GM21515 (cell line): Measurements from ENCODE around the gene C4orf17.
A peak's percentile ranks its signal among the peaks of the same experiment; 100 is the strongest.
"Not testable (repeated sequence)": the region's sequence is repeated elsewhere in the genome, so short reads cannot be mapped to it uniquely, and the experiment has no call there.

Source experiments
- ATAC-seq: cut with Tn5 transposase; IDR thresholded peaks from one replicate; pipeline ENCODE4 v1.9.1; 2021; ENCODE audit not compliant: unreplicated experiment

C4orf17 gene

DNA sequence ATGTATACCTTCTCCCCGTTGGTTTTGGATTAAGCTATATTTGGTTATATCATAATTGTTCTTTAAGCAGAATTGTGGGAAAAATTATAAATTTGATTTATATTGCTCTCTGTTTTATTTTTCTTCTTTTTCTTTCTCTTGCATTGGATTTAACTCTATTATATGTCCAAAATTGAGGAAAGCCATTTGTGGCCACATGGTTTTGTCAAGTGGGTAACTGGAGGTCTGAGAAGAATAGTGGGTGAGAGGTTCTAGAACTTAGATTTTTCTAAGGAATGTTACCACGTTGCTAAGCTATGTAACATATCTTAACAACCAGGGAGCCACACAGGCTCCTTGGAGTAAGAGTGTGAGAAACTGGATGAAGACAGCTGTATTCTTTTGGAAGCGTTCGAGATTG, at the start of gene C4orf17:
C4orf17 (plus strand) TSS at position 301 of the 400 bp plus-strand sequence. CDS start 2,061 bp downstream, outside the sequence.
- ATAC-seq = no peak

DNA sequence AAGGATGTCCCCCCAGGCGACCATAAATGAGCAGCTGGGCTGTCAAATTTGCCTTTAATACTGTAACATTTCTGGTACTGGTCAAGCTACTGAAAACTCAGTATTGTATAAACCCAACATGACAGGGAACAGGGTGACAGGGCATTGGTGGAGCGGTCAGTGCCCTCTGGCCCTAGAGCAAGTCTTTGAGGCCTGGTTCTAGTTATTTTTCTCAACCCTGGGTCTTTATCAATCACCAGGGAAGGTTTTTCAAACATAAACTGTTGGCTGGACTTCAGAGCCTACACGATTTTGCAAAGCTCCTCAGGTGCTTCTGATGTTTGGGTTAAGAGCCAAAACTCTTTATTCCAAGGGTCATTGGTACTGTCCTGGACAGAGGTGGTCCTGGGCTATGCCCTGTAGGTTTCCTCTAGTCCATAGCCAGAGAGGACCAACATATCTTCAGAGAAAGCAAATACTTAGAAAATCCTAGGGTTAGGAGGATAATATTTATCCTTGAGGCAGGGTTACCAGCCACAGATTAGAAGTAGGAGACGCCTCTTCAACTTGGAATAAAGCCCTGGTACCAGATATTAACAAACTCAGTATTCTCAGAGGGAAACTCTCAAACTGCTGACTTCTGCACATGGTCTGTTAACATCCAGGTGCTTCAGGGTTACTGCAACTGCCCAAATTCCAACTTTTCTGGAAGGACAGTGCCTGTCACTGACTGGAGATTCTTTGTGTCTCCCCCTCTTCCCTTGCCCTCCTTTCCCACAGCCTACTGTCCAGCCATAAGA, 49.0 kb upstream of the C4orf17 start:
- ATAC-seq = no peak

DNA sequence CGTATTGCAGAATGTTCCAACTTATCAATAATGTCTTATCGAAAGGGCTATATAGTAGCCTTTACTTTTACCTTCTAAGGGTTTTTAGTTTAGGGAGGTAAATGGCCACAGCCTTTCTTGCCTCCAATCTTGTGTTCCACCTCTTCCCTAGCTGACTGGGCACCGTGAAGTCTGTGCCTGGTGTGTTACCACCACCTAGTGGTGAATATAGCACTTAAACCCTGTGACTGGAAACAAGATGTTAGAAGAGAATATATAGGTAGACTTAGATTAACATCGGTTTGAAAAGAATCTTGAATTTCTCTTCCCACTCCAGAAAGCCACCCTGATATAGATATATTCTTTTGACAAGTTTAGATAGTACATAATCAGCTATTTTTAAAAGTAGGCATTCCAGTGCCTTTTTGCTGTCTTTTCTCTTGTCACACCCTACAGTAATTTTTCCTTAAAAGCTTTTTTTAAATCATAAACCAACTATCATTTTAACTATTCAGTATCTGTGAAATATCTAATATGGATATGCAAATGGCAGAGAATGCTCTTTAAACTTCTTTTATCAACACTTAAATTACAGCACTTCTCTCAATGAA, 47.9 kb upstream of the C4orf17 start:
- peak; percentile 99 for ATAC-seq

DNA sequence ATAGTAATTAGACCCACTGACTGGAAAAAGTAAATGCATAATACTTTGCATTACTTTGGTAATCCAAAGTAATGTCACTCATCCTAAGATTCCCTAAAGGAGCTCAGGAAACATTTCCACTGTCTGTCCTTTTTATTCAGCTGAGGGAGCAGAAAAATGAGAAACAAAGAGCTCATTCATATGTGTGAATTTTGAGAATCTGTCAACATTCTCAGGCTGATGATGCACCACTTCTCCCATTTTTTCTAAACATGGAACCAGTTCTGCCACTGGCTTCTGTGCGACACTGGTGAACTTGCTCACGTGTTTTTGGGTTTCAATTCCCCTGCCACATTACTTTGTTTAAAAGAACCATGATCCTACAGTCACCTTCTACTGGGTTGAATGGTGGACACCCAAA, 47.3 kb upstream of the C4orf17 start:
- ATAC-seq = no peak

DNA sequence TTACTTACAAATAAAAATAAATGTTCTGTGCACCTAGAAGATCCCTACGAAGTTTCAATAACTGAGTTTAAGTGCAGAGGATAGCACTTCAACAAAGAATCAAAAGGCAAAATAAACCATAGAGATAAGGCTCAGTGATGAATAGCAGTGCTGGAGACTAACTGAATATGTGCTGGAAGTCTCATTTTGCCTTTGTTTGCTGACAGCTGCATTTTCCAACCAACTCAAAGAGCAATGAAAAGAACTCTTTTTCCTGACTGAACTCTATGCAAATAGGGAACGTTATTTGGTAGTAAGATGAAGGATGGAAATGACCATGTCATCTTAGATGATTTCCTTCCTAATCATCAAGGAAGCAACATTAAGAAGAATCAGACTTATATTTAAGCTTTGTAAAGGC, 42.9 kb upstream of the C4orf17 start:
- no peak for ATAC-seq

DNA sequence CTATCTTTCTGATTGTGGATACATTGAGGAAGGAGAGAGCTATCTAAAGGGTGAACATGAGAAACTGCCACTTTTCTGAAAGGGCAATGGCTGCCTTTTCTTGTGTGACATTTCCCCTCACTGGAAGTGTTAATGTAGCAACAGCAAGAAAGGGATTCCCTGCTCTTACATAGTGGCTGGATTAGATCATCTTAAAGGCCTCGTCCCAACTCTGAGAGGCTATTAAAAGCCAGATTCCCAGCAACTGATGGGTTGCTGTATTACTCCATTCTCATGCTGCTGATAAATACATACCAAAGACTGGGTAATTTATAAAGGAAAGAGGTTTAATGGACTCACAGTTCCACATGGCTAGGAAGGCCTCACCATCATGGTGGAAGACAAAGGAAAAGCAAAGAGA, 41.9 kb upstream of the C4orf17 start:
- no peak for ATAC-seq

DNA sequence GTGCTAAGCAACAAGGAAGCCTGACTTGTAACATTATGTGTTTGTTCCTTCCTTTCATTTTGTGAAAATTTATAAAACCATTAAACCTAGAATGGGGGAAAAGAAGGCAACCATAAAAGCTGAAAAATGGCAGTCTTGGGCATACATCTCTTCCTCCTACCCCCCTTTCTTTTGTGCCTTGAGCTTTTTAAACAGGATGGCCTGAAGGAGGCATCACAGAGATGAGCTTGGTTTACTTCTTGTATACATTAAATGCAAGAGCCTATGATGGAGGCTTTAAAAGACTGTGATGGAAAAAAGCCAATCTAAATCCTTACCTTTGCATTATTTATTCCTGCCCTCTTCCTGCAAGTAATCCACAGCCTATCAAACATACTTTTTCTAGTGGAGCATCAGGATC, 39.5 kb upstream of the C4orf17 start:
- no peak for ATAC-seq

DNA sequence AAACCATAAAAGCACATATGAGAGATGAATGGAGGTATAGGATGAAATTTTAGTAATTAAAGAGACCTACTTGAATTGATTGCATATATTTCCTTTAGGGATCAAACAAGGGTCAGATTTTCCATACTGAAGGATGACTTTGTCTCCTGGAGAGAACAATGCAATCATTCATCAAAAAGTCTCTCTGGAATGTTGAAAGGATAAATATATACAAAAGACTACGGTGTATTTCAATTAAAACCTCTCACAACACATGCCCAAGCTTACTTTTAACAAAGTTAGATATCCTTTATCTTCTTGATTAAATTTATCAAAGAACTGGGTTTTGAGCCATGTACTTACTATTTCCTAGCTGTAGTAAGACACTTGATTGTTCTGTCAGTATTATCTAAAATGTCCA, 38.9 kb upstream of the C4orf17 start:
- ATAC-seq = no peak

DNA sequence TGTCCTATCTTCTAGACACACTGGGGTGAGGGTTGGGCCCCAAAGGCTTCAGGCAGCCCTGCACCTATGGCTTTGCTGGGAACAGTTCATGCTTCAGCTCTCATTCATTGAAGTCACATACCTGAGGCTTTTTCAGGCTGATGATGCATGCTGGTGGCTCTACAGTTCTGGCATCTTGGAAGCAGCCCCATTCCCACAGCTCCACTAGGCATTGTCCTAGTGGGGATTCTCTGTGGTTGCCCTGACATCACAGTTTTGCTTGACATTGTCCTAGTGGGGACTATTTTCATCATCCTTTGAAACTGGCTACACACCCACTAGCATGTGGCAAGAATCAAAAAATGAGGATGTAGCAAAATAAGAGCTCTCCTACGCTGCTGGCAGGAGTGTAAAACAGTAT, 37.7 kb upstream of the C4orf17 start:
- no peak for ATAC-seq

DNA sequence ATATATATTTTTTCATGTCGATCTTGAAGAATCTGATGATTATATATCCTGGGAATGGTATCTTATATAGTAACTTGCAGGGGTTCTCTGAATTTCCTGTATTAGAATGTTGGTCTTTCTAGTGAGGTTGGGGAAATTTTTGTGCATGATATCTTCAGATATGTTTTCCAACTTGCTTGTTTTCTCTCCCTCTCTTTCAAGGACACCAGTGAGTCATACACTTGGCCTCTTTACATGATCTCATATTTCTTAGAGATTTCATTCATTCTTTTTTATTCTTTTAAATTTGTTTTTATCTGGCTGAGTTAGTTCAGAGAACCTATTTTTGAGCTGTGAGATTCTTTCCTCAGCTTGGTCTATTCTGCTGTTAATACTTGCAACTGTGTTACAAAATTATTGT, 27.2 kb upstream of the C4orf17 start:
- no peak for ATAC-seq

DNA sequence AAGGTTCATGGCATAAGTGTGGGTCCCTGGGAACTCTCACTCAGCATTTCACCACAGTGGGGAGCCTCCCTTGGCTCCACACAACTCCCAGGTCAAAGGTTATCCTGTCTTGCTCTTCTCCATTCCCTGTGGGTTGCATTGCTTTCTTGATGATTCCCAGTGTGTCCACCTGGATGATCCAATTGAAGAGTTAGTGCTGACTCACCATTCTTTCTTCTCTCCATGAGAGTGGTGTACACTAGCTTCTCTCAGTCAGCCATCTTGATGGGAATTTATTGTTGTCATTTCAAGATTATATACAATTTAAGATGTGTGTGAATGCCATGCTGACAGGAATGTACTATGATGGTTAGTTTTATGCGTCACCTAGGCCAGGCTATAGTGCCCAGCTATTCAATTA, 25.6 kb upstream of the C4orf17 start:
- ATAC-seq = no peak

DNA sequence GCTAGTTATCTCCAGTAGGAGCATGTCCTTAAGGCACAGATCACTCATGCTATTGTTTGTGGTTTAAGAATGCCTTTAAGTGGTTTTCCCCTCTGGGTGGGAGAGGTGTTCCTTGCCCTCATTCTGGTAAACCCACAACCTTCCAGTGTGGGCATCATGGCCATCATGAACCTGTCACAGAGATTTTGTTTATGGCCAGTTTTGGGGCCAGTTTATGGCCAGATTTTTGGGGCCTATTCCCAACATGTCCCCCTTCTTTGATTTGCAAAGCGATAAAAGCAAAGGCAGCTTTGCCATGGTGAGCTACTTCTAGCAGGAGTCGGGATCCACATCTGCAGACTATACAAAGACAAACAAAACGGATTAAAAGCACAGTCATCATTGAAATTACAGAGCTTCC, 24.2 kb upstream of the C4orf17 start:
- ATAC-seq = not testable (repeated sequence)

DNA sequence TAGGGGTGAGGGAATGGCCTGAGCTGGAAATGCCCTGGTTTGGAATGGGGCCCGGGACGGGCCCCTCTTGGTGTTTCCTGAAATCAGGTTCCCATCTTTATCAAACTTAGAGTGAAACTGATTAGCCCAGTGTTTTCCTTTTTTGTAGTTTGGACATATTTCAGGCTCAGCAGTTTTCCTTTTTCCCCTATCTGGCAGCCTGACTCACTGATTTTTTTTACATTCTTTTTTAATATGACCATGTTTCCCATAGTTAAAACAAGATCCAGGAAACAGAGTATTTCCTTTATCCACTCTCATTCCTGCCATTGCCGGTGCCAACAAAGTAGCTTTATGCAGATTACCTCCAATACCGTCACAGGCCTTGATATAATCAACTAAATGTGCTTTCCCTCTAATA, 20.5 kb upstream of the C4orf17 start:
- ATAC-seq = no peak

DNA sequence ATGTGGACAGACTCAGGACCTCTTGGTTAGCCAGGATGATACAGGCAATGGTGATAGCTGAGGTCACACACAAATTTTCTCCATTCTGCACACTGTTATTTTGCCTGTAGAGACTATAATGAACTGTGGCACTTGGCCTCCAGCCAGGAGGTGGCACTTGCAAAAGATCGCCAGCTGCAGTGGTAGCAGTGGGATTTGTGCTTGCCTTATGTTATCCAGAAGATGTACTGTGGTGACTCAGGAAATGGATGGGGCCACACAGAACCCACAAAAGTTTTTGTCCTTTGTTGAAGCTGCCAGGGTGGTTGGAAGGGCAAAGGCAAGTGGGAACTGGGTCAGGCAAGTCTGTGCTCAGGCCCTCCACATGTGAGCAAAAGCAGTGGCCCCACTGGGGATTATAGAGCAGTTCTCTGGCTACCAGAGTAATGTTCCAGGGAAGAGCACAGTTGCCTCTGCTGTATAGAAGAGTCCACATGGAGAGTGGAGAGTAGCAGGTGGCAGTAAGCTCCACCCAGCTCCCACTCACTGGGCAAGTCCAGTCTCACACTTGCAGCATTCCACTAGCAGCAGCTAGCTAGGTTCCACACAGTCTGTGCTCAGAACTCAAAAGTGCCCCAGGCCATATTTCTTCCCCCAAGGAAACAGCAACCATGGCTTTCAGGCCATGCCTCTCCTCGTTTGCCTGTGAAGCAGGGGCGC, 5.9 kb upstream of the C4orf17 start:
- no peak for ATAC-seq

DNA sequence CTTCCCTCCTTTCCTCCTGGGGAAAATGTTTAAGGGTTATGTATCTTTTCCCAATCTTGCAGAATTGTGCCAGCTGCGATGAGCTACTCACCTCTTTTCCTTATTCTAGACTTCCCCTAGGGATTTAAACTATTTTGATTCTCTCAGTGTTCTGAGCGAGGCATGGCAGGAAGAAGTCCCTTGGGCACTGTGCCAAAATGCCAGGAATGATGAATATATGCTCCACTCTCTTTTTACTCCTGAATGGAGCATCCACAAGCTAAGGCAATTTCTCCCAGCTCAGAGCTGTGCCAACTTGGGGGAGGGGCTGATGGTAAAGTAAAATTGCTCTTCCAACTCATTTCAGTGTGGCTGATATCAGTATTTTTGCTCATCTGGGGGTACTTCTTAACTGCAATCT, 4.0 kb upstream of the C4orf17 start:
- no peak for ATAC-seq

DNA sequence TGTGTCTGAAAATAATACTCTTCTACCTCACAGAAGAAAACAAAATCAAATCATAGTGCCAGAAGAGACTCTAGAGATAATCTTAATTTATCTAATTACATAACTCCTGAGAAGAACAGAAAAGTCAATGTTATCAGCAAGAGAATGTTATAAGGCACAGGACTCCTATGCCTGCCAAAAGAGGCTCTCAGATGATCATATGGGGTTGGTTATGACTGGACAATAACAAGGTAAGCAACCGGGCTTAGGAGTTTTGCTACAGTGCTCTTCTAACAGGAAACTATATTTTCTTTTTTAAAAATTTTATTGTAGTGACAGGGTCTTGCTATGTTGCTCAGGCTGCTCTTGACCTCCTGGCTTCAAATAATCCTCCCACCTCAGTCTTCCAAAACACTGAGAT, 3.5 kb upstream of the C4orf17 start:
- ATAC-seq = no peak

DNA sequence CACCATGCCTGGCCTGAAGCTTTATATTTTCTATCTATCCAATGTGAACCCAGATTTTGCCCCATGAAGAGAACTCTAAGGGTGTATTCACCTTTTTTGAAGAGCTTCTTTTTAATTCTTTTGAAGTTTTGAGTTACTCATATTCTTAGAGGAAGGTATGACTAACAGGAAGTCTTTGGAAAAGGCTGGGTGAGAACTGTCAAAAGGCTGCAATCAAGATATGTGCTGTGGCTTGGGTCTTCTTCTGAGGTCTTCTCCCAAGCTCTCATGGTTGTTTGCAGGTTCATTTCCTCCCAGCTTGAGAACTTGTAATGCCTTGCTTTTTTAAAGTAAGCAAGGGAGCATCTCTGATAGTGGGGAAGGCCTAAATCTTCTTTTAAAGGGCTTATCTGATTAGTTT, 3.1 kb upstream of the C4orf17 start:
- ATAC-seq = no peak

DNA sequence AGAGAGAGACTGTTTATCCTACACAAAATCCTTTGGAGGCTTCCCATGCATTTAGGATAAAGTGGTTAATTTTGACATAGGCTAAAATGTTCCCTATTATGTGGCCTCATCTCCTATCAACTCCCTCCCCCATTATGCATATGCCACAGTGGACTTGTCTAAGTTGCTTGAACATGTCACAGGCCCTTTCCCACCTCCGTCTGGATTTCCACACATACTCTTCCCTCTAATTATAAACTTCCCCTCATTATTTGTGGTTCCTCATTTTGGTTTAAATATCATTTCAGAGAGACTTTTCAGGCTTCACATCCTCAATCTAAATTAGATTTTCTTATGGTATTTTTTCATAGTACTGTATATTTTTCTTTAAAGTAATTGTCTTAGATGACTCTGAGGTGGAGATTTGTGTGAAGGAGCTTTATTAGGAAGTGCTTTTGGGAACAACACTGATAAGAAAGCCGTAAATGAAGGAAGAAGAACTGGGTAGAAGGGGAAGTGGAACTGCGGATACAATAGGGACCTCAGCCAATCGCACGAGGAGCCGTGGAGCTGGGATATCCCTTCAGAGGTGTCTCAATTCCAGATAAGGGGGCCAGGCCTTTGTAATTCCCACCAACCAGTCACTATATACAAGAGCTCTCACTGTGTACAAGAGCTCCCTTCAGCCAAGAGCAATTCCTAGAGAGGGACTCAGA, 7.9 kb downstream of the C4orf17 start:
- ATAC-seq = no peak

DNA sequence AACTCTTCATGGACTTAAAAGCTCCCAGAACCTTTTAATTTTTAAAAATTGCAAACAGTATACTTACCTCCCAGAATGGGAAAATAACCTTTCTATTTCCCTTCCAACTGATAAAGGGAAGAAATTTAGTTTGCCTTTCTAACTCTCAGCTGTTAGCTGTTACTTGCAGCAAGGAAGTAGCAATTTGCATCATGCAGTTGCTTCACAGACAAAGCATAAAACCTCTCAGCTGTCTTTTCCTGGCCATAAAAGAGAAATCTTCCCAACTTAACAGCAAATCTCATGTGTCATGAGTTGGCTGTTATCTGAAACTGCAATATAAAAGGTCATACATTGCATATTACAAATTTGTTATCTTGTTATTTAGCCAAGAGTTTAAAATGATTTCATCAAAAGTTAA, 18.4 kb downstream of the C4orf17 start:
- ATAC-seq = no peak

DNA sequence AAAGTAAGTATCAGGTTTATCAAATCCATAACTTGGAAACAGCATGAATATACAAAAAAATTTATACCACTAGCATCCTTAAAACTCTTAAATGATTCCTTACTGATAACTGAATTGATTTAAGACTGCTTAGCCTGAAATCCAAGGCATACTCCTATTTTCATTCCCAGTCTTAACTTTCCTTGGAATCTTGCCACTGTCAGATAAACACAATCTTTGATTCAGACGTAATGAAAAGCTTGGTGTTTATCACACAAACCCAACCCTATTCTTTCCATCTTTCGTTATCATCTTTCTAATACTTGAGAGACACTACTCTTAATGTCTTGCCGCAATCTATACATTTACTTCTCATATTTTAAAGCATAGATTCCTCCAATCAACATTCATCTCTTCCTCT, 19.1 kb downstream of the C4orf17 start:
- no peak for ATAC-seq

DNA sequence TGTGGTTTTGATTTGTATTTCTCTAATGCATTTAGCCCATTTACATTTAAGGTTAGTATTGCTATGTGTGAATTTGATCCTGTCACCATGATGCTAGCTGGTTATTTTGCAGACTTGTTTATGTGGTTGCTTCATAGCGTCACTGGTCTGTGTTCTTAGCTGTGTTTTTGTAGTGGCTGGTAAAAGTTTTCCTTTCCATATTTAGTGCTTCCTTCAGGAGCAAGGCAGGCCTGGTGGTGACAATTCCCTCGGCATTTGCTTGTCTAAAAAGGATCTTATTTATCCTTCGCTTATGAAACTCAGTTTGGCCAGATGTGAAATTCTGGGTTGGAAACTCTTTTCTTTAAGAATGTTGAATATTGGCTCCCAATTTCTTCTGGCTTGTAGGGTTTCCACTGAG, 23.9 kb downstream of the C4orf17 start:
- not testable (repeated sequence) for ATAC-seq

DNA sequence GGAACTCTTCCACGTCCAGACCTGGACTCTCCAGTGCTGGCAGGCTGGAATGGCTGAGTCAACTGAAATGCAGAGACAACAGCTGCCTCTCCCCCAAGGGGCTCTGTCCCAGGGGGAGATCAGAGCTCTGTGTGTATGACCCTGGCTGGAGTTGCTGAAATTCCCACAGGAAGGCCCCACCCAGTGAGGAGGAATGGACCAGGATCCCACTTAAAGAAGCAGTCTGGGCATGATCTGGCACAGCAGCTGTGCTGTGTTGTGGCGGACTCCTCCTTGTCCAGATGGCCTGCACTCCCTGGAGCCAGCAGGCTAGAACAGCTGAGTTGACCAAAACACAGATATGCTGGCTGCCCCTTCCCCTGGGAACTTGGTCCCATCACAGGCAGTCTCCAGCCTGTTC, 25.4 kb downstream of the C4orf17 start:
- no peak for ATAC-seq
